HG02678 (cell line): ENCODE measurements around the gene FHOD3.

Experiments used
- ATAC-seq: cut with Tn5 transposase; IDR thresholded peaks from one replicate; pipeline ENCODE4 v1.9.1; 2021; ENCODE audit warnings: mild to moderate bottlenecking, moderate library complexity; ENCODE audit not compliant: unreplicated experiment

The FHOD3 gene

GRCh38 chr18:36297417-36298125, at the start of gene FHOD3:
Gene FHOD3 (plus strand): TSS chr18:36297713. CDS start chr18:36297836, 123 bp downstream.
- ATAC-seq: peak; percentile 72

DNA sequence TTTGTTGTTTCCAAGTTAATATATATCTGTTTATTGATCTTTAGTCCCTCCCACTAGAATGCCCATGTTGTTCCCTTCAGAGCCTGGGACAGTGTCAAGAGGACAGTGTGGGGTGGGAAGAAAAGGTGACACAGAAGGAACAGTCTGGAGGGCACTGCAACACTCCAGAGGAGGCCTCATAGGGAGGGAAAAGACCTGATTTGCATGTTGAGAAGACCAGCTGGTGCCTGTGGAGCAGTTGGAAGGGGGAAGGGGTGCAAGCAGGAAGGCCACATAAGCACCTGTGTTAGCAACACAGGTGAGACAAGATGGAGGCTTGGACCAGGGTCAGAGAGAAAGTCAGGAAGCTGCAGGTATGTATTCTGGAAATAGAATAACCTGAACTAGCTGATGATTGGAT, 48.1 kb upstream of the FHOD3 start:
- no peak for ATAC-seq

- no peak for ATAC-seq
Observed at GRCh38 chr18:36250827-36251226, 46.7 kb upstream of the FHOD3 start.

GRCh38 chr18:36255072-36255698, 42.3 kb upstream of the FHOD3 start:
- ATAC-seq: no peak

DNA sequence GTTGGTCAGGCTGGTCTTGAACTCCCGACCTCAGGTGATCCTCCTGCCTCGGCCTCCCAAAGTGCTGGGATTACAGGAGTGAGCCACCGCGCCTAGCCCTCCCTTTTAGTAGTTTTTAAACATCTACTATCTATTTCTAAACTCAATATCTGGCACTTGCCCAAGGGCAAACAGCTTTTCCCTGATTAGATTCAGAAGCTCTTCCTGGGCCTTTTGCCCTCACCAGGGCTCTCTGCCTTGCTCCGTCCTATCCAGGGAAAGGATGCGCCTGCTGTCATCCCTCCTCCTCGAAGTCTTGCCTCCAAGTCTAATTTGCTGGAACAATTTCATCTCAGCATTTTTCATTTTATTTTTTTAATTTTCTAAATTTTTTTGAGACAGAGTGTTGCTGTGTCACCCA, 41.4 kb upstream of the FHOD3 start:
- ATAC-seq: no peak

GRCh38 chr18:36262971-36263370, 34.5 kb upstream of the FHOD3 start:
- ATAC-seq: no peak

- ATAC-seq: no peak
Observed at GRCh38 chr18:36264283-36264682, 33.2 kb upstream of the FHOD3 start.

- ATAC-seq: no peak
Observed at GRCh38 chr18:36265015-36265414, 32.5 kb upstream of the FHOD3 start.

- ATAC-seq: no peak
Observed at GRCh38 chr18:36269157-36269556, 28.4 kb upstream of the FHOD3 start.

DNA sequence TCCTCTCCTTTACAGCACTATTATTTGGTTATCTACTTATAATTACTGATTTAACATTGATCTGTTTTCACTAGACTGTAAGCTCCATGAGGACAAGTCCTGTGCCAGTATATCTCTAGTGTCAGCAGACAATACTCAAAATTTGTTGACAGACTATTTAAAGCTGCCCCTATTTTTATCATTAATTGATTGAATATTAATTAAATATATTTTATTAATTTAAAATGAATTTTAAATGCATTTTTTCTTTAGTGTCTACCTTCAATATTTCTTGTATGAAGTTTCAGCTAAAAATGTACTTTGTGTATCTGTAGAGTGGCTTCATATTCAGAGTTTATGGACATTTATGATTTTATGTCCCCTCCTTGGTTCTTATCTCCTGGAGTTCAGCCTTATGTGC, 26.4 kb upstream of the FHOD3 start:
- no peak for ATAC-seq

DNA sequence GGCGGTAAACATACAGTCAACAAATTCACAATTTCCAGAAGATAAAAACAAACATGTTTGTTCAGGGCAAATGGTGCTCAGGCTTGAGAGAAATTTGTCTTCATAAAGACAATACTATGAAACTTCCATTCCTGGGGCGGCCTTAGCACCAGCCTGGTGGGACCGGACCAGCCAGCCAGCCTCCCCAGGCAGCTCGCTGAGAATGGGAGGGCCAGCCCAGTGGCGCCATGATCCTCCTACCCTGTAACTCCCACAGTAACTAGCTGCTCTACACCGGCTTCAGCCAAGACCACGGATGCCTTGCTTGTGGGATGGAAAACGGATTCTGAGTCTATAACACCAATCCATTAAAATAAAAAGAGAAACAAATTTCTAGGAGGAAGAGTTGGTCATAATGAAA, 24.2 kb upstream of the FHOD3 start:
- ATAC-seq: no peak

- ATAC-seq: no peak
Observed at GRCh38 chr18:36274083-36274715, 23.3 kb upstream of the FHOD3 start.

DNA sequence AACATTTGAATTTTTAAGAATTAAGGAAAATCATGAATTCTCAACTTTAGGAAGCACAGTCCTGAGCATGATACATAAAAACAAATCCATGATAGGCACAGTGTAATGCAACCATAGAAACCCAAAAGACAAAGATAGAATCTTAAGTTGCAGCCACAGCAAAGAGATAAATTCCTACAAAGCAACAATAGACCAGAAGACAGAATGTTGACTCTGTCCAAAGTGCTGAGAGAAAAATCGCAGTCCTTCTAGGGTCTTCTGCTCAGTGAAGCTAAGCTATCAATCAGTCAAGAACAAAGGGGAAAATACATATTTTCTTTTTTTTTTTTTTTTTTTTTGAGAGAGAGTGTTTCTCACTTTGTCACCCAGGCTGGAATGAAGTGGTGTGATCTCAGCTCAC, 22.0 kb upstream of the FHOD3 start:
- no peak for ATAC-seq

DNA sequence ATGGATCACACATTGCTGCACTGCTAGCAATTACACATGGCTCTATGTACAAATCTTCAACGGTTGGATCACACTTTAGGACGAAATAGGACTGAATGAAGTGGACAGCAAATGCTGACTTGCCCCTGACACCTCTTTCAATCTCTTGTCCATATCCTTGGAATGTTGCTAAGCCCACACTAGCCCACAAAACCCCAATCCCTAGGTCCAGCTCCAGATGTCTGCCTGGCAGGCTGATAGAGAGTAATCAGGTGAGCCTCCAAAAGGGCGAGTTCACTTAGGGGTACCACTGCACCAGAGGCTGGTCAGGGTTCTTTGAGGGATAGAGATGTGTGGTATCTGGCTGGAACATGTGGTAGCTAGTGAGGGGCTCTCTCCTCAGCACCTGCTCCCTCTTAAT, 18.5 kb upstream of the FHOD3 start:
- no peak for ATAC-seq

GRCh38 chr18:36281936-36282335, 15.6 kb upstream of the FHOD3 start:
- ATAC-seq: no peak

DNA sequence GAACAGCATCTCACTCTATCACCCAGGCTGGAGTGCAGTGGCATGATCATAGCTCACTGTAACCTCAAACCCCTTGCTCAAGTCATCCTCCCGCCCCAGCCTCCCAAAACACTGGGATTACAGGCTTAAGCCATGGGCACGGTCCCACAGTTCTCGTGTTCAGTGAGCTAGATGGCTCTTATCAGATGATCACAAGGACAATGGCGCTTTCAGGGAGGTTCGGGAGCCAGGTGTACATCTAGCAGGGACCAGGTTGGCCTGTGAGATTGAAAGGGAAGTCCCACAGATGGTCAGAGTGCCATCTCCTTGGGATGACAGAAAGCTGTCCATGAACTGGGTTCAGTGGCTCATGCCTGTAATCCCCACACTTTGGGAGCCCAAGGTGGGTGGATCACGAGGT, 14.1 kb upstream of the FHOD3 start:
- ATAC-seq: no peak

- ATAC-seq: no peak
Observed at GRCh38 chr18:36284268-36284667, 13.2 kb upstream of the FHOD3 start.

DNA sequence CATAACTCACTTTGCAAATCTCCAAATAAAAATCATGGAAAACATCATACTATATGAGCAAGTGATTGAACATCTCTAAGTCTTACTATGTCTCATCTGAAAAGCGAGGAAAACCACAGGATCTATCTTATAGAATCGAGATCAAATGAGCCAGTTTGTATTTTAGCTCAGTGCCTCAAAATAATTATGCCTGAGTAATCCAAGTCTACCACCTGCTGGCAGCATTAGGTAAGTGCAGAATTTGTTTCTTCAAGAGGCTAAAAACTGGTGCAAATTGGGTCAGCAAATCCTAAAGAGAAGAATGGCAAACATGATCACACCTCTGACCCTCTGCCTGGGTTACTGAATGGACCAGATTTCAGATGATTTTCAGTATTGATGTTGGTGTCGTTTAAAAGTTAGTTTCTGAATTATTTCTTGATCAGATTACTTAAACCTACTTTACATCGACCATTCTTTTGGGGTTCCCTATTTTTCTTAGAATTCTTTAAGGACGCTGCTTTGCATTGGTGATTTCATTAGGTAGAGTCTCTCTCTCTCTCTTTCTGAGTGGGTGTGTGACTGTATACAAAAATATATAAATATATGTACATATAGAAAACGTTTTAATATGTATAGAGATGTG, 12.7 kb upstream of the FHOD3 start:
- ATAC-seq: no peak

DNA sequence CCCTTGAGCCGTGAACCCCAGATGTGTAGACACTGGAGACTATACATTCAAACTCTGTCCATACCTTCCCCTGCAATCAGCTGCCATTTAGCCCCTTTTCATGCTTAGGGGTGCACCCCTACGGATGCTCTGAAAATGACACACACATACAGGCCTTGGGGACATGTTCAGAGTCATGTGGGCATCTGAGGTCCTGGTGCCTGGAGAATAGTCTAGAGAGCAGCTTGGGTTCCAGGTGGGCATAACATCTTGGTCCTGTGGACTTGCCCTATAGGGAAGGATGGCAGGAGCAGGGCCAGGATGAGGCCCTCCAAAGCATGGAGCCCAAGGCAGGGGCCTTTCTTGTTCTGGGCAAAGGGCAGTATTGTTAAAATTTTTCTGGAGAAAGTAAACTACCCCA, 9.9 kb upstream of the FHOD3 start:
- ATAC-seq: no peak

- no peak for ATAC-seq
Observed at GRCh38 chr18:36288689-36289088, 8.8 kb upstream of the FHOD3 start.

DNA sequence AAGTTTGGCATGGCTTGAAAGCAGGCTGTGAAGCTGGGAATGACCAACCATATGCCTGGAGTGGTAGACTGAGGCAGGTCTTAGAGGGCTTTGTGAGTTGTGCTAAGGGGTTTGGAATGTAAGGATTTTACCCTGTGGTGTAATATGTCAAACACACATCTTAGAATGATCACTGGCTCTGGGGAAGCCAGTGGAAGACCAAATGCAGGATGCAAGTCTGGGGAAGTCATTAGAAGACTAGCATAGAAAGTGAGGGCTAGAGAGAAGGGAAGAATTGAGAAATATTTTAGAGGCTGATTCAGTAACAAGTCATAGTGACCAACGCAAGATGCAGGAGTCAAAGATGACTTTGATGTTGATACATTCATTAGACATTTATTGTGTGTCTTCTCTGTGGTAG, 3.5 kb upstream of the FHOD3 start:
- ATAC-seq: no peak

DNA sequence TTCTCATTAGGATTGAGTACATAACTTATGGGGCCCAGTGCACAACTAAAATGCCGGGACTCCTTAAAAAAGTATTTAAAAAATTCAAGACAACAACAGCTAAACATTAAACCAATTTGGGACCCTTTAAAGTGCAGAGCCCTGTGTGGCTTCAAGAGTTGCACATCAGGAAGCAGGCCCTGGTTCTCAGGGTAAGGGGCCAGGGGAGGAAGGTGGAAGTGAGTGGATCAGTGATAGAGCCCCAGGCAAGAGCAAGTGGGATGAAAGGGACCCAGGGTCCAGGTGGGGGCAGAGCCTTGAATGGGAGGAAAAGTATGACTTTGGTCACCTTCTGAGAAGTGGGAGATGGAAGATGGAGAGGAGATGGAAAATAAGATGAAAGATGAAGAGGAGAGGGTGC, 2.3 kb upstream of the FHOD3 start:
- no peak for ATAC-seq
